Fibroblast of the aortic adventitia (primary cell): ENCODE data around the gene FLYWCH2. TPM values are rescaled to one million over a fixed set of nuclear protein-coding genes. Genes with fewer than 3 reads are reported as not detected.

Experiments used
- DNase-seq: peaks from one replicate; pipeline ENCODE4 v3.0.0-alpha.2; 2010; ENCODE audit warnings: low read depth
- H3K4me3 ChIP-seq: 2 replicates; pipeline ENCODE4 v1.5.1; 2011; ENCODE audit warnings: low read depth, mild to moderate bottlenecking, control low read depth, low read length, moderate library complexity
- CTCF ChIP-seq: IDR thresholded peaks from 2 replicates; pipeline ENCODE4 v1.5.1; 2011; ENCODE audit warnings: mild to moderate bottlenecking, low read length, control low read depth, inconsistent platforms; ENCODE audit not compliant: insufficient read depth
- total RNA-seq: library from RNA; depleted of rRNA; stranded (reverse); fragments of >200 nt; gene quantifications from 2 replicates; pipeline ENCODE4 v1.2.3, GENCODE V29; 2012; ENCODE audit warnings: low replicate concordance

FLYWCH2 gene
- total RNA-seq, 1 donor = 48.9 TPM

- no peak for DNase-seq
- TF ChIP-seq CTCF = no peak
- H3K4me3 ChIP-seq = no peak overlapping the region
Measured at GRCh38 chr16:2946649-2947048, 63.6 kb downstream of the FLYWCH2 start.

Other genes starting within 250 kb of the FLYWCH2 start
- gene KCTD5, start 200.7 kb upstream of the FLYWCH2 start, total RNA-seq = 14.1 and 16.4 TPM in 2 replicates
- 0.65 and 1.3 TPM in 2 replicates for gene PRSS27, start 163.0 kb upstream of the FLYWCH2 start, total RNA-seq
- gene SRRM2, start 130.6 kb upstream of the FLYWCH2 start, total RNA-seq = 77.1 and 96.3 TPM in 2 replicates
- 37.6 and 316 TPM in 2 replicates for gene ELOB, start 105.9 kb upstream of the FLYWCH2 start, total RNA-seq
- gene PRSS33, start 95.7 kb upstream of the FLYWCH2 start, total RNA-seq = not detected in 2 replicates
- gene PRSS41, start 84.7 kb upstream of the FLYWCH2 start, total RNA-seq = not detected in 2 replicates
- 0.27 and 0.49 TPM in 2 replicates for gene PRSS21, start 66.0 kb upstream of the FLYWCH2 start, total RNA-seq
- 0.27 and 1.4 TPM in 2 replicates for gene ZG16B, start 52.9 kb upstream of the FLYWCH2 start, total RNA-seq
- gene PRSS22, start 25.0 kb upstream of the FLYWCH2 start, total RNA-seq = not detected in 2 replicates
- 31.3 and 37.4 TPM in 2 replicates for gene FLYWCH1, start 28.7 kb downstream of the FLYWCH2 start, total RNA-seq
- gene KREMEN2, start 81.1 kb downstream of the FLYWCH2 start, total RNA-seq = not detected in 2 replicates
- 0.16 and 13.8 TPM in 2 replicates for gene PAQR4, start 86.1 kb downstream of the FLYWCH2 start, total RNA-seq
- gene PKMYT1, start 97.2 kb downstream of the FLYWCH2 start, total RNA-seq = 1.5 and 24.5 TPM in 2 replicates
- gene CLDN9, start 129.7 kb downstream of the FLYWCH2 start, total RNA-seq = not detected in 2 replicates
- 1.1 TPM in 1 of 2 replicates, not detected in the other for gene CLDN6, start 135.0 kb downstream of the FLYWCH2 start, total RNA-seq
- gene TNFRSF12A, start 137.2 kb downstream of the FLYWCH2 start, total RNA-seq = 26.7 and 124 TPM in 2 replicates
- 40.6 and 45.6 TPM in 2 replicates for gene HCFC1R1, start 140.7 kb downstream of the FLYWCH2 start, total RNA-seq
- 16.3 and 30.2 TPM in 2 replicates for gene THOC6, start 140.8 kb downstream of the FLYWCH2 start, total RNA-seq
- not detected in 2 replicates for gene BICDL2, start 153.7 kb downstream of the FLYWCH2 start, total RNA-seq
- gene MMP25, start 163.3 kb downstream of the FLYWCH2 start, total RNA-seq = not detected in 2 replicates
- 7.6 and 7.8 TPM in 2 replicates for gene IL32, start 182.4 kb downstream of the FLYWCH2 start, total RNA-seq
- gene ZSCAN10, start 216.1 kb downstream of the FLYWCH2 start, total RNA-seq = not detected in 2 replicates
- 12.3 and 14.7 TPM in 2 replicates for gene ZNF205, start 229.4 kb downstream of the FLYWCH2 start, total RNA-seq